Measurements from ENCODE around the gene CABLES1.

The CABLES1 gene

GRCh38 chr18:23113576-23113975 lies 21.7 kb upstream of the CABLES1 start:
- DNase-seq (ENCODE audit: low read depth in 2 of 2): no peak

GRCh38 chr18:23114171-23114881 lies 21.0 kb upstream of the CABLES1 start:
- DNase-seq (ENCODE audit: low read depth in 2 of 2): no peak

GRCh38 chr18:23114911-23115310 lies 20.4 kb upstream of the CABLES1 start:
- DNase-seq (ENCODE audit: low read depth in 2 of 2): no peak

DNA sequence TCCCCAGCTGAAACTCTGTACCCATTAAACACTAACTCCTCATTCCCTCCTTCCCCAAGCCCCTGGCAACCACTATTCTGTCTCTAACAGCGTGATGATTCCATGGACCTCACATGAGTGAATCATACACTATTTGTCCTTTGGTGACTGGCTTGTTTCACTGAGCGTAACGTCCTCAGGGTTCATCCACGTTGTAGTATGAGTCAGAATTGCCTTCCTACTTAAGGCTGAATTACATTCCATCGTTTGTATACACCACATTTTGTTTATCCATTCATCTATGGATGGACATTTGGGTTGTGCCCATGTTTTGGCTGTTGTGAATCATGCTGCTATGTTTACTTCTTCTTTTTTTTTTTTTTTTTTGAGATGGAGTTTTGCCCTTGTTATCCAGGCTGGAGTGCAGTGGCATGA lies 19.6 kb upstream of the CABLES1 start:
- DNase-seq (ENCODE audit: low read depth in 2 of 2): peak; percentile 73 to 74

- no peak for DNase-seq (ENCODE audit: low read depth in 2 of 2)
Measured at GRCh38 chr18:23121133-23121532, 14.2 kb upstream of the CABLES1 start.

GRCh38 chr18:23122334-23123229 lies 12.7 kb upstream of the CABLES1 start:
- no peak for DNase-seq (ENCODE audit: low read depth in 2 of 2)

- DNase-seq (ENCODE audit: low read depth in 2 of 2): no peak
Measured at GRCh38 chr18:23126376-23127056, 8.8 kb upstream of the CABLES1 start.

DNA sequence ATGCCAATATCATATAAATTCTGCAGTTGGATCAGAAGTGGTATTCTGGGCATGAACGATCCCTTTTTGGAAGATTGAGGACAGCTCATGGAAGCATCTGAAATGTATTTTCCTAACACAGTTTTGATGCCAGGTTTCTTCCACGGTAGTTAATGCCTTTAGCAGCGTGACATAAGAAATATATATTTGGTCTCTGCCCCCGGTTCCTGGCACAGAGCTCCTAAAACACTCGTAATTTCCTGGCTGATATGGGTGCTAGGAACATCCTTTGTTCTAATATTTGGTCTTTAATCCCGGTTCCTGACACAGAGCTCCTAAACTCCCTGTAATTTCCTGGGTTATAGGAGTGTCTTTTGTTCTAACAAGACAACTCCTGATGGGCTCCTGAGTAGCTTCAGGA lies 8.2 kb upstream of the CABLES1 start:
- no peak for DNase-seq (ENCODE audit: low read depth in 2 of 2)

- DNase-seq (ENCODE audit: low read depth in 2 of 2): no peak
Measured at GRCh38 chr18:23129355-23130002, 5.8 kb upstream of the CABLES1 start.

DNA sequence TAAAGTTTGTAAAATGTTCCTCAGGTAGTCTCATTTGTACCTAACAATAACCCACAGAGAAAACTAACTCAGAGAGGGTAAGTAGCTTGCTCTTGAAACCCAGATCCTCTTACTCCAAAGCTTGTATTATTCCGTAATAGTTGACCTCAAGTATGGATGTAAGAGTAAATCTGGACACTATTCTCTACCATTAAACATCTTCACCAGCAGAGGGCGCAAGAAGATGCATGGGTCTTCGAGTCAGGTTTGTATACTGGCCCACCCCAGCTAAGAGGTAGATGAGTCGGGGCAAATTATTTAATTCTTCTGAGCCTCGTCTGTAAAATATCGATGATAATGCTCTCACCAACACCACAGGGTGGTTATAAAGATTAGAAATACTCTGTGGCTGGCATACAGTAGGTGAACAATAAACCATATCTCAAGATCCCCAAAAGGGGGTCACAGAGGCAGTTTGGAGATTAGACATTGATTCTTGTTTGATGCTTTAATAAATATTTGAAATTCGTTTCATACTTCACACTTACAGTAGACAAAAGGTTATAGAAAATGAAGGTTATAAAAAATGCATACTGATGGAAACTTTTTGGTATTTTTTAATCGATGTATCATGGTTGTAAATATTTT lies 3.5 kb upstream of the CABLES1 start:
- DNase-seq (ENCODE audit: low read depth in 2 of 2): peak; percentile 58 to 60

GRCh38 chr18:23133860-23134779 lies 1.2 kb upstream of the CABLES1 start:
- no peak for DNase-seq (ENCODE audit: low read depth in 2 of 2)

DNA sequence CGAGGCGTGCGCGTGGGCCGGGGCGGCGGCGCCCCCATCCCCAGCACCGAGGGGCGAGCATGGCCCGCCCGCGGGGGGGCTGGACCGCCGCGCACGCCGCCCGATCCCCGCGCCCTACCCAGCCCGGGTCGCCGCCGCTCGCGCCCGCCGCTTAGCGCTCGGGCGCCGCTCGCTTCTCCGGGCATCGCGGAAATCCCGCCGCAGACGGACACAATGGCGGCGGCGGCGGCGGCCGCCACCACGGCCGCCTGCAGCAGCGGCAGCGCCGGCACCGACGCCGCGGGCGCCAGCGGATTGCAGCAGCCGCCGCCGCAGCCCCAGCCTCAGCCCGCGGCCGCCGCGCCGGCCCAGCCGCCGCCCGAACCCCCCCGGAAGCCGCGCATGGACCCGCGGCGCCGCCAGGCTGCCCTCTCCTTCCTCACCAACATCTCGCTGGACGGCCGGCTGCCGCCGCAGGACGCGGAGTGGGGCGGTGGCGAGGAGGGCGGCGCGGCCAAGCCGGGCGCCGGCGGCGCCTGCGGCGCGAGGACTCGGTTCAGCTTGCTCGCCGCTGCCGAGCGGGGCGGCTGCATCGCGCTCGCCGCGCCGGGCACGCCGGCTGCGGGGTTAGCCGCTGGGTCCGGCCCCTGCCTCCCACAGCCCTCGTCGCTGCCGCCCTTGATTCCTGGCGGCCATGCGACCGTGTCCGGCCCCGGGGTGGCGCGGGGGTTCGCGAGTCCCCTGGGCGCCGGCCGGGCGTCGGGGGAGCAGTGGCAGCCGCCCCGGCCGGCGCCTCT lies 453 bp downstream of the CABLES1 start:
- no peak for DNase-seq (ENCODE audit: low read depth in 2 of 2)

GRCh38 chr18:23136326-23137096 lies 1.2 kb downstream of the CABLES1 start:
- DNase-seq (ENCODE audit: low read depth in 2 of 2): no peak

- DNase-seq (ENCODE audit: low read depth in 2 of 2): no peak
Measured at GRCh38 chr18:23137097-23137635, 1.9 kb downstream of the CABLES1 start.

GRCh38 chr18:23137788-23138216 lies 2.5 kb downstream of the CABLES1 start:
- no peak for DNase-seq (ENCODE audit: low read depth in 2 of 2)

GRCh38 chr18:23138471-23138870 lies 3.2 kb downstream of the CABLES1 start:
- DNase-seq (ENCODE audit: low read depth in 2 of 2): no peak

- no peak for DNase-seq (ENCODE audit: low read depth in 2 of 2)
Measured at GRCh38 chr18:23141104-23141999, 6.1 kb downstream of the CABLES1 start.

Data from fibroblast of skin of left biceps (primary cell).